GM21825 (cell line): ENCODE data around the gene PITRM1.
"Not testable (repeated sequence)": the region's sequence is repeated elsewhere in the genome, so short reads cannot be mapped to it uniquely, and the experiment has no call there.

Experiments used
- ATAC-seq: cut with Tn5 transposase; IDR thresholded peaks from one replicate; pipeline ENCODE4 v1.9.1; 2021; ENCODE audit warnings: mild to moderate bottlenecking, moderate library complexity; ENCODE audit not compliant: unreplicated experiment

The PITRM1 gene

GRCh38 chr10:3123571-3124411 is 48.8 kb downstream of the PITRM1 start:
- no peak for ATAC-seq

- no peak for ATAC-seq
Observed at GRCh38 chr10:3122486-3123205, 49.9 kb downstream of the PITRM1 start.

DNA sequence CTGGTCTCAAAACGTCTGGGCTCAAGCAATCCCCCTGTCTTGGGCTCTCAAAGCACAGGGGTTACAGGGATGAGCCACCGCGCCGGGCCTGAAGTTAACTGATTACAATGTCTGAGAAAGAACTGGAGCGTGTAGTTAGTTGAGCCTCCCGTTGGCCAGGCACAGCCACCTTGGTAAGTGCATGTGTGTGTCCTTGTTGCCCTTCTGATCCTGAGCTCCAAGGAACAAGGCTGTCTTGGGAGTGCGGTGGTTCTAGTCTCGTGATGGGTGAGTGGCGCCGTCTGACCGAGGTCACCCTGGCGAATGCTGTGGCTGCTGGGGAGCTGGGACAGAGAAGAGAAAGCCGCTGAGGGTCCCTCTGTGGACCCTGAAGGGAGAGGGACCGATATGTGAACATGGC is 50.5 kb downstream of the PITRM1 start:
- ATAC-seq, result no peak

DNA sequence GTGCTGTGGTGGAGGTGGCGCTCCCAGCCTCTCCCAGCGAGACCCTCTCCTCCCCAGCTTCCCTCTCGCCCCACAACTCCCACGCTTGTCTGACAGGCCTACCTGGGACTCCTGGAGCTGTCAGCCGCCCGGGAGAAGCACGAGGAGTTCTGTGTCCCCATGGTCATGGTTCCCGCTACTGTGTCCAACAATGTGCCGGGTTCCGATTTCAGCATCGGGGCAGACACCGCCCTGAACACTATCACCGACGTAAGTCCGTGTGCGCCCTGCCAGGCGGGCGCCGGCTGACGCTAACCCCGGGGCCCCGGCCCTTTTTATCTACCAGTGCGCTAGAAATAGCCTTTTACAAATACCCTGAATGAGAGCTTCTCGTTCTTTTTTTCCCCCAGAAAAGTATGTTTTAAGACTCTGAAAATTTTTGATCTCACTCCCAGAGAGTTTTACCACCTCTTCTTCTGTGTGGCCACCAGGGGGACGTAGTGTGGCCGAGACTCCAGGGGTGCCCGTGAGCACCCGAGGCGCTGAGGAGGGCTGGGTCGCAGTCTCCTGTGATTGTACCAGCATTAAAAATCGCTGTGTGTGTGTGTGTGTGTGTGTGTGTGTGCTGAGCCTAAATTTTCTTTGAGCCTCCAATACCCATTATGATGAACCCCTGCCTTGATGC is 52.7 kb downstream of the PITRM1 start:
- no peak for ATAC-seq

- no peak for ATAC-seq
Observed at GRCh38 chr10:3118641-3119091, 53.9 kb downstream of the PITRM1 start.

DNA sequence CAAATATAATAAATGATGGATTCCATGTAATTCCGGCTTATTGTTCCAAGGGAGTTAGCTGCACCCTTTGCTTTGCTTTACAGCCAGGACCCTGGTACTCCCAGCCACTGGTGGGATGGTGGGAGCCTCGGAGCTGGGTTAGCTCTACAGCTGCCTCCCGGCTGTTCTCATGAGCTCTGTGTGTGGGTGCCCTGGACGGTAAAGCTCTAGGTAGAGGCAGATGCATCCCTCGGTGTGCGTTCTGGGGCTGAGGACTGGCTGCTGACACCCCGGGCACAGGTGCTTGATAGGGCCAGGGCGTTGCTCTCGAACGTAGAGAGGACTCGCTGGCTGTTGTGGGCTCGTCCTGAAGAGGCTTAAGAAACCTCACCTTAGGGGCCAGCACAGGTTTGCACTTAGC is 55.1 kb downstream of the PITRM1 start:
- no peak for ATAC-seq

DNA sequence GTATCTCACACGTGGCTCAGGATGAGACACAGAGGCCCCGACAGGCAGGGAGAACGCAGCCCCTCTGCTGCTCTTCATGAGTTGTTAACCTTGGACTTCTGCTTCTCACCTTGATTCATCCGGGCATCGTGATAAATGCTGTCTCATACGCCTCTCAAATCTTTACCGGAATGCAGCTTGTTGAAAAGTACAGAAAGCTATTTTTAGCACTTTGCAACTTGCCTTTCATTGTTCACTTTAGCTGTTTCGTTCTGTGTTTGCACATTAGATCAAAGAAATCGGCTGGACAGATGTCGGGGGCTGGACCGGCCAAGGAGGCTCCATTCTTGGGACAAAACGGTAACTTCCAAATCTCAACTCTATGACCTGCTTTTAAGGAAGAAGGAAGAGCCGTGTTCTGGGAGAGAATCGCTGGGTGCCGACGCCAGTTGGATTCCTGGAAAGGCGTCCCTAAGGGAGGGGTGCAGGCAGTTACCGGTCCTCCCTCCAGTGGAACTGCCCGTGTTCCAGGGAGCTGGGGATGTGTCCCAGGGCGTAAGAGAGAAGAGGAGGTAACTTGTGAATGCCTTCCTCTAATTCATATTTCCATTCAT is 56.0 kb downstream of the PITRM1 start:
- no peak for ATAC-seq

DNA sequence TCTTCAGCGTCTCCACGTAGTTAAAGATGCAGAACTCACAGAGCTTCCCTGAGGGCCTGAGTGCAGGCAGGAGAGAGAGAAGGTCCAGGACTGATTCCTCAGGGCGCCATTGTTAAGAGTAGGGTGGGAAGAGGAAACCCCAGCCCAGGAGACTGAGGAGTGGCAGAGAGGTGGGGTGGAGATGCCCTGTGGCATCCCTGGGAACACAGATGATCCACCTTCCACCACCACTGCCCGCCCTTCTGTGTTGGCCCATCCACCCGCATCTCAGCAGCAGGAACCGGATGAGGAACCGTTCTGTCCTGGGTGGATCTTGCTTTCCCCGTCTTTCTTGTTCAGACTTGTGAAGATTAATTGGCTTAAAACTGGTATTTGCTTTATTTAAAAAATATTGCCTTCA is 56.9 kb downstream of the PITRM1 start:
- ATAC-seq, result no peak

DNA sequence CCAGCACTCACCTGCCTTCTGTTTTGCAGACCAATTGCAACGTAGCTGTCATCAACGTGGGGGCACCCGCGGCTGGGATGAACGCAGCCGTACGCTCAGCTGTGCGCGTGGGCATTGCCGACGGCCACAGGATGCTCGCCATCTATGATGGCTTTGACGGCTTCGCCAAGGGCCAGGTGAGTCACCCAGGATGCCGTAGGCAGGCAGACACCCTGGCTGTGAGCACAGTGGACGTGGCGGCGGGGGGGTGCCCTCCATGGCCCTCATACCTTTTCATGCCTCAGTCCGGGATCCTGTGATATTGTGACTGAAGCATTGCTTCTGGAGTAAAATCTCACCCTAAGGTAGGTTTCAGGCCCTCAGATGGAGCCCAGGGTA is 59.2 kb downstream of the PITRM1 start:
- ATAC-seq, result no peak

DNA sequence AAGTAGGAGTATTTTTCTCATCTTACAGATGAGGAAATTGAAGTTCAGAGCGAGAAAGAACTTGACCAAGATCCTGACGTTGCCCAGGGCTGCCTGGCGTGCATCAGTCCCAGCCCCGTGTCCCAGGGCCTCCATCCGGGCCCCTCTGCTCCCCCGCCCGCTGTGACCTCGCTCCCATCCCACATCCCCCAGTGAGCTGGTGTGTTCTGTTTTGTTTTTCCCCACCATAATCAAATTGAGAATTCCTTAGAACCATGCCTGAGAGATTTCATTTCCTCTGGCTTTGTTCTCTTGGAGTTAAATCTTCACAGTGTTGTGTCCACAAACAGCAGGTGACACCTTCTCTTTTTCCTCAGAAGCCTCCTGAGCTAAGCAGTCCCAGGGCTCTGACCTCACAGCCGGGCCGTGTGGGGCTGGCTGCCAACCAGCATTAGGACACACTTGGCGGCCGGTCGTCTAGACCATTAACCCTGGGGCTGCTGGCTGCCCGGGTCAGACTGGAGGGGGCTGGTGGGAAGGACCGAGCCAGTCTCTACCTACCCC is 60.9 kb downstream of the PITRM1 start:
- no peak for ATAC-seq

DNA sequence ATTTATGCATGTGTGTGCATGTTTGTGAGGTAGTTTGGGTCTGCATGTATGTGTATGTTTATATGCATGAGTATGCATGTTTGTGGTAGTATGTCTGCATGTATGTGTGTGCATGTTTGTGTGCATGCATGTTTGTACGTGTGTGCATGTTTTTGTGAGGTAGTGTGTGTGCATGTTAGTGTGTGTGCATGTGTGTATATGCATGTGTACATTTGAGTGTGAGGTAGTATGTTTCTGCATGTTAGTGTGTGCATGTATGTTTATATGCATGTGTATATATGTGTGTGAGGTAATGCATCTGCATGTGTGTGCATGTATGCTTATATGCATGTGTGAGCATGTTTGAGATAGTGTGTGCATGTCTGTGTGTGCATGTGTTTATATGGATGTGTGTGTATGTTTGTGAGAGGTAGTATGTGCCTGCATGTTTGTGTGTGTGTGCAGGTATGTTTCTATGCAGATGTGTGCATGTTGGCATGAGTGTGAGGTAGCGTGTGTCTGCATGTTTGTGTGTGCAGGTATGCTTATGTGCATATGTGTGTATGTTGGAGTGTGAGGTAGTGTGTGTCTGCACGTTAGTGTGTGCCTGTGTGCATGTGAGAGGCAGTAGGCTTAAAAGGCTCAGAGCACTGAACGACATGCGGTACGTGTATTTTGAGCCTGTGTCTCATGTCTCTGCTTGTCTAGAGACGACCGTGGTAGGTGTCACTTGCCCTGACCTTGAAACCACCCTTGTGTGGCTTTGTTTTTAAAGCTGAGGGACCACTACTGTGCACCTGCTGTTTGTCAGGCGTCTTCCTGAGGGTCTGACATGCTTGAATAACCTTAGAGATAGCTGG is 61.6 kb downstream of the PITRM1 start:
- ATAC-seq, result no peak

DNA sequence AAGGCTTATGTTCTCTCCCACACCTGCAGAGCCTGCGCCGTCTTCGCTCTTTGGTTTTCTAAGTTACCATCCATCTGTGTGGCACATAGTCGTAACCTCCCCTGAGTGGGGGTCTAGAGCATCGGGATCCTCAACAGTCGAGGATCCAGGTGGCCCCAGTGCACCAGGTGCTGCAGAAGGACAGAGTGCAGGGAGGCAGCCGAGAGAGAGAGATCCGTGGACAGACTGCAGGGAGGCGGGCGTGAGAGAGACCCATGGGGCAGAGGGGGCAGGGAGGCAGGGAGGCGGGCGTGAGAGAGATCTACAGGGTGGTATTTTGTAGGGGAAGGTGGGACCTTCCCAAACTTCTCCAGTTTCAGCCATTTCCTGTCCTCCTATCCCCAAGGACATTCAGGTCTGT is 62.9 kb downstream of the PITRM1 start:
- no peak for ATAC-seq

DNA sequence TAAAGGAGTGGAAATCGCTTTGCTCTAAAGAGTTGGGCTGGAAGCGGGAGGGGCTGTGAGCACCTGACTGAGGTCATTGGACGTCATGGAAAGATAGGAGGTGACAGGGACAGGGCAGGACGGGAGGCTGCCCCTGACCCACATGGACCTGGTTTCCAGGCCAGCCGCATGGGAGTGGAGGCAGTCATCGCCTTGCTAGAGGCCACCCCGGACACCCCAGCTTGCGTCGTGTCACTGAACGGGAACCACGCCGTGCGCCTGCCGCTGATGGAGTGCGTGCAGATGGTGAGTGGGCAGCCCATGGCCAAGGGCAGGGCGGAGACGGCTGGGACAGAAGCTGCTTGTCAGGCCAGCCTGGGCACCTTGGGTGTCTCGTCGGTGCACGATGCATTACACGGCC is 63.4 kb downstream of the PITRM1 start:
- no peak for ATAC-seq

- ATAC-seq, result no peak
Observed at GRCh38 chr10:3108575-3109105, 63.9 kb downstream of the PITRM1 start.

DNA sequence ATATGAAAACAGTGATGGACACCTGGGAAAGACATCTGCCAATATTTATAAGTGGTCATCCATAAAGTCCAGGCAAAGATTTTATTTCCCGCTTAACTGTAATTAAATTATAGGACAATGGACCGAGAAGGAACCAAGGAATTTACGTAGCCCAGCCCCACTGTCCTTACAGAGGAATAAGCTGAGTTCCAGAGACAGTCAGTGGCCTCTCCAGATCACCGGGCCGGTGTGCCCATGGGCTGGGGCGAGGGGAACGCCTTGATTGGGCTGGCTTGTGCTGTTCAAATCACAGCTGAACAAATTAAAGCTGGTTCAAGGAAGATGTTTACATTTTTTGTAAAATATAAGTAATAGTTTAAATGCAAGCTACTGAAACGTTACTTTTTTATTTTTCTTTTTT is 64.5 kb downstream of the PITRM1 start:
- no peak for ATAC-seq

GRCh38 chr10:3107426-3107961 is 65.1 kb downstream of the PITRM1 start:
- no peak for ATAC-seq

DNA sequence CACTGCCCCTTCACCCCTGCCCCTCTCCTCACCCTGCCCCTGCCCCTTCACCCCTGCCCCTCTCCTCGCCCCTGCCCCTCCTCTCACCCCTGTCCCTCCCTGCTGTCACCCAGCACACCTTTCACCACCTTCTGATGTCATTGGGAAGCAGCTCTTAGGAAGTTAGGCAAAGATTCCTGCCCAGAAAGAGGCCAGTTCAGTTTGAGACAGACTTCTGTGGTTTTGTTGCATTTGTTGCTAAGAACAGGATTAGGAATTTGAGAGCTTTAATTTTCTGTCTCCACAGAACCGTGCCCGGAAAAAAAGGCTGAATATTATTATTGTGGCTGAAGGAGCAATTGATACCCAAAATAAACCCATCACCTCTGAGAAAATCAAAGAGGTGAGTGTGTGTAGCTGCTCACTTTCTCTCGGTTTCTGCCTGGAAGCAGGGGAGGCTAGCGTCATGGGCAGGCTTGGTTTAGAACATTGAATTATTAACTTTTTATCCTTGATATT is 65.6 kb downstream of the PITRM1 start:
- ATAC-seq, result no peak

DNA sequence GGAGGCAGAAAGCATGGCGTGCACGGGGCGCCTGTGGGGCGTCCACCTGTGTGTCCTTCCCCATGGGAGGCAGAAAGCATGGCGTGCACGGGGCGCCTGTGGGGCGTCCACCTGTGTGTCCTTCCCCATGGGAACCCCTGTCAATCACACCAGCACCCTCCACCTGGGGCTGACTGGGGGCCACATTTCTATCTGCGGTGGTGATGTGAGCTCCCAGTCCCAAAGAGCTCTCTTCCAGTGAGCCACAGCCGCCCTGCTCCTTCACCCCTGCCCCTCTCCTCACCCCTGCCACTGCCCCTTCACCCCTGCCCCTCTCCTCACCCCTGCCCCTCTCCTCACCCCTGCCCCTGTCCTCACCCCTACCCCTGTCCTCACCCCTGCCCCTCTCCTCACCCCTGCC is 66.3 kb downstream of the PITRM1 start:
- ATAC-seq, result not testable (repeated sequence)

DNA sequence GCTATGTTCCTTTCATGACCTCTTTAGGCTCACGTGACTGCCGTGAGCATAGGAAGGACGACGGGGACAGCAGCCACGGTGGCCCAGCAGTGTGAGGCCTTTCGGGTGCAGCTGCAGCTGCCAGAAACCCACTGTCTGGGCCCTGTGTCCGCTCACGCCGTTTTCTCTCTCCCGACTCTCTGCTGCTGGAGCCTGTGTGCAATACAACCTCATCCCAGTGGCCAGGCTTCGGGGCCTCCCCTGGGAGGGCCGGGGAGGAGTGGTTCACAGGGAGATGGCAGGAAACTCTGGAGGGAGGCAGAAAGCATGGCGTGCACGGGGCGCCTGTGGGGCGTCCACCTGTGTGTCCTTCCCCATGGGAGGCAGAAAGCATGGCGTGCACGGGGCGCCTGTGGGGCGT is 66.7 kb downstream of the PITRM1 start:
- no peak for ATAC-seq

GRCh38 chr10:3105166-3105565 is 67.4 kb downstream of the PITRM1 start:
- no peak for ATAC-seq
